Stimulated activated CD4-positive, alpha-beta T cell treated with anti-CD3 and anti-CD28 coated beads, Interleukin-12 subunit alpha, Interleukin-12 subunit beta, amount 100 ng/mL, for 24 hours (primary cell): Measurements from ENCODE around the gene FOXF1.

ENCODE experiments used
- DNase-seq, 2 experiments: peaks; one replicate each; pipeline ENCODE4 v3.0.0-alpha.2; 2020; ENCODE audit warnings: low read depth in 2 of 2

Gene FOXF1

GRCh38 chr16:86504315-86505184 lies 5.8 kb upstream of the FOXF1 start:
- no peak for DNase-seq

GRCh38 chr16:86505185-86505898 lies 5.0 kb upstream of the FOXF1 start:
- no peak for DNase-seq

DNA sequence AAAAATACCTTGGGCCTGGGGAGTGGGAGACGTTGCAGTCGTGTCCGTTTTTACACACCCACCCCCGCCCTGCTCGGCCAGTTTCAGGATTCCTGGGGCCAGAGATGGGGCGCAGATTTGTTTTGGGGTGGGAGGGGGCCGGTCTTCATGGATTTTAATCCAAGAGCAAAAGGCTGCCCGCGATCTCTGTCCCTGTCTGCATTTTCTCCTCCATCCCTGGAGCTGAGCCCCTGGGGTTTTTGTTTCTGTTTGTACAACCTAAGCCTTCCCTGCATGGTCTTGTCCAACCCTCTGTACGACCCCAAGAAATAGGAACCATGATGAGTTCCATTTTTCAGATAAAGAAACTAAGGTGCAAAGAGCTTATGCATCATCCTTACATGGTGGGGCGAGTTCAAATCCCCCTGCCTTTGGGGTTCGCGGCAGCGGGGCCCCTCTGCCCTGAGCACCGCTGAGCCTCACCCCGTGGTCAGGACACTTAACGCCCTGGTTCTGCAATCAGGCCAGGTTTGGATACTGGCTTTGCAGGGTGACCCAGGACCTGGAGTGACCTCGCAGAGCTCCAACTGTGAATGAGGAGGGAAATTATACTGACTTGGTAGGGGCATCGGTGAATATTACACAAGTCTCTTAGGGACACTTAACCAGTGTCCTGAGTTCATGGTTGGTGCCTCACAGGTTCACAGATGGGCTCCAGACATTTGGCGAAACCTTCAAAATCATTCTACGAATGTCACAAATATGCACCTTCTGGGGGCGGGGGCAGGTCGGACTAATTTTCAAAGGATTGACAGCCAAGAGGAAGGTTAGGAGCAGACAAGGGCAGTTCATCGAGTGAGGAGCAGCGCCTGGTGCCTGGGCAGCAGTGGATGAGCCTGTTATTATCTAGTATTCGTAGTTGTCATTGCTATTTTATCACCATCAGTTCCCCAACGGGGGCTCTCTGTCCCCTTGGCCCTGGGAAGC lies 4.1 kb upstream of the FOXF1 start:
- no peak for DNase-seq

GRCh38 chr16:86507173-86508027 lies 2.9 kb upstream of the FOXF1 start:
- no peak for DNase-seq

DNA sequence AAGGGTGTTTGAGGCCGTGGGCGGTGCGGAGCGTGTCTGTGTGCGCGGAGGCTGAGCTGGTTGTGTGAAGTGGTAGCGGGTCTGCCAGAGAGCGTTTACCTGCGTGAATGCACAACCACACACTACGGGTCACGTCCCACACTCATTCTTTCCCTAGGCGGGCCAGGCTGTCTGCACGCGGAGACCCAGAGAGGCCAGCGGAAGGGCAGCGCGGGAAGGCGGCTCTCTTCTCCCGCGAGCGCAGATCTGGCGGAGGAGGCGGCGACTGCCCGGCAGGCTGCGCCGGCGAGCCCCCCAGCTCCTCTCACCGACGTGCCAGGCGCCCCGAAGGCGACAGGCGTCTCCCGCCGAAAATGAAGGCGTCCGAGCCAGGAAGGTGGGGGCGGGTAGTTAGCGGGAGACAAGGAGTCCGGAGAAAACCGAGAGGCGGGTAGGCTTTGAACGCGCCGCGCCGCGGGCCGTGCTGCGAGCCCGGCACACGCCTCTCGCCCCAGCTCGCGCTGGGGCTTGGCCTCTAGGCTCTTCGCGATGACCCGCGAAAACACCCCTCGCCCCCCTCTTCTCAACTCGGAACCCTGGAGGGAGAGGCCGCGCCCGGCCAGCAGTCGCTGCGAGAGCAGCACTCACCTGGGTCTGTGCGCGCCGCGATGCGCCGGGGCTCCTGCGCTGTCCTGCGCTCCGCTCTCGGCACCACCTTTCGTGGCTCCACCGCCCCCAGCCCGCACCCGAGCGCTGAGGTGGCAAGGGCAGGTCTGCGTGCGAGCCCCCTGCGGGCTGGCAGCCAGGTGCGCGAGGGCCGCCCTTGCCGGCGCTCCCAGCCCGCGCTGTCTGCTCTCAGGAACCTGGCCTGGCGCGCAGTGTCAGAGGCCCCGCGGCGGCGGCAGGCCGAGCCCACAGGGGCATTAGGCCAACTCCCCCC lies 2.0 kb upstream of the FOXF1 start:
- no peak for DNase-seq

DNA sequence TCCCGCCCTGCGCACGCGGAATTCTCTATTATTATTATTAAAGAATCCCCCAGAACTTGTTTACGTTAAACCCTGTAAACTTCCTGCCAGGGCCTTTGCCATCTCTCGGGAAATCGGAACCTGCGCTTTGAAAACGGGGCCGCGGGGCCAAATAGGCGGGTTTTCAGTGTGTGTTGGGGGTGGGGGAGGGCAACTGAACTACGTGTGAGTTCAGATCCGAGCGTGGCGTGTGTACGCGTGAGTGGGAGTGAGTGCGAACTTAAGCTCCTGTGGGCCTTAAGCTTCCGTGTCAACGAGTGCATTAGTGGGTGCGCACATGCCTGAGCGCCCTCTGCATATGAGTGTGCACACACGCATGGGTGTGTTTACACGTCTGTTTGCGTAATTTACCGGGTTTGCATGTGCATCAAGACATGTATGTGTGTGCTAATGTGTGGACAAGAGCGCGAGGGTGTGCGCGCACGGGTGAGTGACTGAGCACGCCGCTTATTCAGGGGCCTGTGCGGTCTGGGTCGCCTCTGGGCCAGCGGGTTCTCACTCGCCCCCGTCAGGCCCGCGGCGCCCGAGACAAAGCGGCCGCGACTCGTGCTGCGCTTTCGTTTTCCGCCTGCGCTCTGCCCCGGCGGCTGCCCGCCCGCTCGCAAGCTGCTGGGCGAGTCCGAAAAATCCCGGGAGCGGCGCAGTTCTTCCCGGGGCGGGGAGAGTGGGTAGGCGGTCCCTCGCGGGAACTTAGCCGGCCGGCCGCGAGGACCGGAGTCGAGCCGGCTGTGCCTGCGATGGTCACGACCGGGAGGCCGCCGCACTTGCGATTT lies 1.2 kb upstream of the FOXF1 start:
- DNase-seq, result no peak

DNA sequence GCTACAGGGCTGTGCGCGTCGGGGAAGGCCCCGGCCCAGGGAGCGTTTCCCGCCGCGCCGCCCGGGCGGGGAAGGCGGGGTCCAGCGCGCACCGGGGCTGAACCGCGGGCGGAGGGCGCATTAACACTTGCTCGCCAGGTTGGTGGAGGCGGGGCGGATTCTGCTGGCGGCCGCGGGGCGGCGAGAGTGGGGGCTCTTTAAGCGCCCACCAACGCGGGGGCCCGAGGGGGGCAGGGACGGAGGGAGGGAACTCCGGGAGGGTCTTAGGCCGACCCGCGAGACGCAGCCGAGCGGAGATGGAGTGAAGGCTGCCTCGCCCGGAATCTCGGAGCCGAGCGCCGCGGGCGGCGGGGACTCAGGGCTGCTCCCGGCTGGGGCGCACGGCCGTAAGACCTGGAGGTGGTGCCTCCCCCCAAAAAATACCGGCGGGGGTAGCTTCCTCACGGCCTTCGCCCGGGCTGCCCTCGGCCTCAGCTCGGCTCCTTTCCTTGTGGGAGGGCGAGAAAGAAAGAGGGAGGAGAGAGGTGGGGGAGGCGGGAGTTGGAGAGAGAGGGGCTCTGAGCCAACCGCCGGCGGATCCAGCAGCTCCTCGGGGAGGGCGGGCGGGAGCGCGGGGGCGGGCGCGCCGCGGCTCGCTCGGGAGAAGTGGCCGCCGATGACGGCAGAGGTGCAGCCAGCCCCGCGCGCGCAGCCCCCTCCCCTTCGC lies 415 bp upstream of the FOXF1 start:
- DNase-seq, result no peak

DNA sequence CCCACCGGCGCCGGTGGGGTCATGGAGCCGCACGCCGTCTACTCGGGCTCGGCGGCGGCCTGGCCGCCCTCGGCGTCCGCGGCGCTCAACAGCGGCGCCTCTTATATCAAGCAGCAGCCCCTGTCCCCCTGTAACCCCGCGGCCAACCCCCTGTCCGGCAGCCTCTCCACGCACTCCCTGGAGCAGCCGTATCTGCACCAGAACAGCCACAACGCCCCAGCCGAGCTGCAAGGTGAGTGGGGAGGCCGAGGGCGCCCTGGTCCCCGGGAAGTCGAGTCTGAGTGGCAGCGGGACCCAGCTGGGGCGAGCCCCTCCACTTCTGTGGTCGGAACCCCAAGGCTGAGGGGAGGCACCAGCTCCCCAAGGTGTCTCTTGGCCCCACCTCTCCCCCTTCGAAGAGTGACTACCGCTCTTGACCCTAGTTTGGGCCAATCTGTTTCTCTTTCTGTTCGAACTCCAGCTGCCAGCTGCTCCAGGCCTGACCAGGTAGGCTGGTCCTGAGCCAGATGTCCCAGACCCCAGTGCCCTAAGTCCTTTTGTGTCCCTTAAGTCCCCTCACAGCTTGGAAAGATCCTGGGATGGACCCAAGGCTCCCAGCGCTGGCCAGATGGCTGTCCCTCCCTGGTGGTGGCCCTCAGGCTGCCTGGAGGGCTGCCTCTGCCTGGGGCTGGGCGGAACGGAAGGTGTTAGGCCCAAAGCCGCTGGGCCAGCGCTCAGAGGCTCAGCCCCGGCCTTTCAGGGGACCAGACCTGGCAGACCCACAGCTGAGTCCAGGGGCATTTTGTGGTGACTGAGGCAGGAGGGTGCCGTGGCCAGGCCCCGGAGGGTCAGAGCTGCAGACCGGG lies 1.2 kb downstream of the FOXF1 start:
- DNase-seq, result no peak

GRCh38 chr16:86512301-86512859 lies 2.1 kb downstream of the FOXF1 start:
- DNase-seq, result no peak

DNA sequence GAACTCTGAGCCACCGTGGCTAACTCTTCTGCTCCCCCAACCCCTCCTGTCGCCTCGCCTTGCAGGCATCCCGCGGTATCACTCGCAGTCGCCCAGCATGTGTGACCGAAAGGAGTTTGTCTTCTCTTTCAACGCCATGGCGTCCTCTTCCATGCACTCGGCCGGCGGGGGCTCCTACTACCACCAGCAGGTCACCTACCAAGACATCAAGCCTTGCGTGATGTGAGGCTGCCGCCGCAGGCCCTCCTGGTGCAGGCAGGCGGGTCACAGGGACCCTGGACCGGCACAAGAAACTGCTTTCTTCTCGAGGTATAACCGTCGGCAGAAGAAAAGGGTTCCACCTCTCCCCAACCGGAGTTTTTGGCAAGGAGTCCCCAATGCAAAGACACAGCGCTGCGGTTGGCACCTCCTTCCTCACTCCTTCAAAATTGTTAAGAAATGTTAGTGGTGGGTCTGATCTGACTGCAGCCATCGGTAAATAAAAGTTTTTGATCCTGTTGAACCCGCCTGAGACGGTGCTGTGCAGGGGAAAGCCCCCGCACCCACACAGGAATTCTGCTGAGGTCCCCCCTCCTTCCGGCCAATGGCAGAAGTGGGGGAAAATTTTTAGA lies 2.6 kb downstream of the FOXF1 start:
- no peak for DNase-seq

DNA sequence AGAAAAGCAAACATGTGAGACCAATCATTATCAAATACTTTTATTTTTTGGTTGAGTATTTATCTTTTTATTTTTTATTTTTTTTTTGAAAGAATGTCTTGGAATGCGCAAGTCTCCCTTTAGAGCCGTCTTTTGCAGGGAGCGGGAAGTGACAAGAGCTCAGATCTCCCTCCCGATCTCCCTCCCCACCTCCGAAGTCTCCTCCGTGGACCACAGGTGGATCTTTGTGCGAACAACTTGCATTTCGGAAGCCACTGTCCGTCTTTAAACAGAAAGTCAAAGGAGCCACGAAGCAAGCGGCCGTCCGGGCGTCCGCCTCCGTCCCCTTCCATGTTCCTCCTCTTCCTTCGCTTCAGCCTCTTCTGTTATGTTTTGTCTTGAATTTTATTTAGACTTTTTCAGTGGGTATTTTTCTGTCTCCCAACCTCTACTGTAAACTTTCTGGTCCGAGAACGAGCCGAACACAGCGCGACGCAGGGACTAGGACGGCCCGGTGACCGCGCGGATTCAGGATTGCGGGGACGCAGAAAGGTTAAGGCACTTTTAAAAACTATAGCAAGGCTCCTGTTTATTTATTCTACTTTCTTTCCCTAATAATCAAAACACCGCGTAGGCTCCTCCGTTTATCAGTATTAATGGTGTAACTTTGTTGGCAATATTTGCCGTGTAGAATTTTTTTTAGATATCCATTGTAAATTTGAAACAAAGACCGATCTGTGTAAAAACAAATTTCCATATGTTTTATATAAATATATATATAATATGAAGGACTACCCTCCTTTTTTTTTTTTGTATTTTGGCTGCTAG lies 3.3 kb downstream of the FOXF1 start:
- DNase-seq, result no peak

- DNase-seq, result no peak
Observed at GRCh38 chr16:86514481-86515376, 4.4 kb downstream of the FOXF1 start.

DNA sequence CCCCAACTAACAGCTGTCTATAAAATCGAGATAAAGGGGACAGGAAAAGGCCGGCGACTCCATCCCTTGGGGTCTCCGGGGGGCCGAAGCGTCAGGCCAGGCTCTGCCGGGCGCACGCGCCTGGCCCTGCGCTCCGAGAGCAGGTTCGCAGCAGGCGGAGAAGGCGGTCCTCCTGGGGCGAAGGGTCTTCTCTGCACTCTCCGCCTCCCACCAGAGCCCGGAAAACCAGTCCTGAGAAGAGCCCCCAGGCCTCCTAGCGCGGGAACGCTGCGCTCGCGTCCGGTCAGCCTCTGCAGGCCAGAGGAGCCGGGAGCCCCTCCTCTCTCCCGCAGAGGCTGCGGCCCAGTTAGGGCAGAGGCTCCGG lies 5.1 kb downstream of the FOXF1 start:
- DNase-seq, result no peak

GRCh38 chr16:86515777-86516622 lies 5.7 kb downstream of the FOXF1 start:
- DNase-seq, result no peak
